B cell (primary cell): ENCODE data around the gene RDH5. TPM values are rescaled to one million over a fixed set of nuclear protein-coding genes. Genes with fewer than 3 reads are reported as not detected.
A peak's percentile ranks its signal among the peaks of the same experiment; 100 is the strongest.

Source experiments
- ATAC-seq: fragments of 200-7000 bp; cut with Tn5 transposase; one replicate; pipeline ENCODE4 v1.10.0; 2021; ENCODE audit warnings: low read depth, mild to moderate bottlenecking, moderate number of reproducible peaks, moderate library complexity
- CTCF ChIA-PET: fragments of 350-600 bp; sonication (Branson Sonifier 250); formaldehyde crosslinking; loops from one replicate; lab custom pipeline; 2021; ENCODE audit warnings: antibody characterized with exemption, inconsistent platforms; lab: Charles Lee
- POLR2A ChIA-PET: fragments of 350-600 bp; sonication (Branson Sonifier 250); formaldehyde crosslinking; loops from one replicate; lab custom pipeline; 2021; ENCODE audit warnings: antibody characterized with exemption; lab: Charles Lee
- DNase-seq: peaks from one replicate; pipeline ENCODE4 v3.0.0; 2013
- H2AFZ ChIP-seq: 2 replicates; pipeline ENCODE4 v1.6.1; 2012; ENCODE audit warnings: mild to moderate bottlenecking, low read depth, low read length; ENCODE audit not compliant: insufficient read depth, poor library complexity, severe bottlenecking
- H3K27ac ChIP-seq, 2 donors: 1 replicate in 1 of 2; 2 replicates in 1 of 2; pipeline ENCODE4 v1.5.1; 2012 to 2013; ENCODE audit warnings: low read length in 2 of 2, mild to moderate bottlenecking in 2 of 2, moderate library complexity in 1 of 2
- H3K27me3 ChIP-seq, 4 experiments: fragments of 200-600 bp in 1 of 4; sonication (generic) in 1 of 4; replicated peaks in 1 of 4; 1 replicate in 2 of 4; 2 replicates in 2 of 4; pipeline versions ENCODE4 v1.6.1 to v1.7.0; 2013 to 2016; ENCODE audit warnings: low read length in 3 of 4, mild to moderate bottlenecking in 2 of 4, mixed read lengths in 1 of 4, moderate library complexity in 1 of 4; ENCODE audit not compliant: insufficient read depth in 4 of 4, control insufficient read depth in 3 of 4; ENCODE audit errors: control extremely low read depth in 1 of 4
- H3K36me3 ChIP-seq, 2 experiments: replicated peaks in 1 of 2; 1 replicate in 1 of 2; 2 replicates in 1 of 2; pipeline versions ENCODE4 v1.6.1 to v1.7.1; 2013; ENCODE audit warnings: low read length in 1 of 2; ENCODE audit not compliant: insufficient read depth in 2 of 2, control insufficient read depth in 1 of 2; ENCODE audit errors: control extremely low read depth in 1 of 2, extremely low read depth in 1 of 2
- H3K4me1 ChIP-seq, 2 donors: fragments of 200-600 bp in 1 of 2; sonication (generic) in 1 of 2; 1 replicate in 1 of 2; 2 replicates in 1 of 2; pipeline versions ENCODE4 v1.5.1 to v1.6.1; 2013 to 2017; ENCODE audit warnings: low read length in 2 of 2; ENCODE audit not compliant: control insufficient read depth in 2 of 2, insufficient read depth in 2 of 2
- H3K4me2 ChIP-seq: replicated peaks from 2 replicates; pipeline ENCODE3; 2012; ENCODE audit warnings: mild to moderate bottlenecking, low read depth, low read length; ENCODE audit not compliant: poor library complexity, severe bottlenecking
- H3K4me3 ChIP-seq, 5 experiments: fragments of 200-600 bp in 1 of 5; sonication (generic) in 1 of 5; 1 replicate in 3 of 5; 2 replicates in 2 of 5; pipeline versions ENCODE4 v1.5.1 to v1.7.0; 2011 to 2016; ENCODE audit warnings: low read length in 4 of 5, mild to moderate bottlenecking in 4 of 5, low read depth in 2 of 5, control low read depth in 1 of 5, moderate library complexity in 1 of 5; ENCODE audit not compliant: insufficient read depth in 1 of 5; ENCODE audit errors: control extremely low read depth in 1 of 5, extremely low read depth in 1 of 5
- H3K79me2 ChIP-seq: fragments of 200-600 bp; sonication (generic); one replicate; pipeline ENCODE4 v1.6.0; 2016; ENCODE audit warnings: low read length; ENCODE audit not compliant: control insufficient read depth, insufficient read depth
- H3K9ac ChIP-seq: fragments of 200-600 bp; sonication (generic); 2 replicates; pipeline ENCODE4 v1.6.1; 2017; ENCODE audit warnings: mild to moderate bottlenecking, low read length, moderate library complexity
- H3K9me3 ChIP-seq, 3 donors: one replicate each; pipeline versions ENCODE4 v1.6.1 to v1.7.1; 2013; ENCODE audit warnings: low read length in 2 of 3; ENCODE audit not compliant: control insufficient read depth in 2 of 3, insufficient read depth in 1 of 3; ENCODE audit errors: control extremely low read depth in 1 of 3
- H4K20me1 ChIP-seq: 2 replicates; pipeline ENCODE4 v1.6.0; 2012; ENCODE audit warnings: mild to moderate bottlenecking, low read length; ENCODE audit not compliant: insufficient read depth, control insufficient read depth, poor library complexity, severe bottlenecking
- H3K27ac Mint-ChIP-seq: one replicate; pipeline ENCODE4 v1.8.0; 2021; ENCODE audit warnings: mixed read lengths
- H3K27me3 Mint-ChIP-seq: one replicate; pipeline ENCODE4 v1.8.0; 2021; ENCODE audit warnings: mixed read lengths
- H3K4me1 Mint-ChIP-seq: one replicate; pipeline ENCODE4 v1.8.0; 2021; ENCODE audit warnings: mixed read lengths
- H3K4me3 Mint-ChIP-seq: one replicate; pipeline ENCODE4 v1.8.0; 2021; ENCODE audit warnings: mixed read lengths
- H3K9me3 Mint-ChIP-seq: one replicate; pipeline ENCODE4 v1.8.0; 2022; ENCODE audit warnings: mixed read lengths; ENCODE audit not compliant: insufficient read depth
- CTCF ChIP-seq: fragments of 200-600 bp; IDR thresholded peaks from one replicate; pipeline ENCODE4 v1.8.0; 2022; ENCODE audit warnings: antibody characterized with exemption, mild to moderate bottlenecking
- EZH2 ChIP-seq: IDR thresholded peaks from 2 replicates; pipeline ENCODE4 v1.6.1; 2012; ENCODE audit warnings: borderline replicate concordance, low read depth, mild to moderate bottlenecking, moderate library complexity, low read length; ENCODE audit not compliant: insufficient read depth, poor library complexity, severe bottlenecking
- WGBS: methylation state at CpG from one replicate; pipeline ENCODE4 v1.1.5; 2013; ENCODE audit warnings: missing lambda C conversion rate; ENCODE audit not compliant: insufficient coverage; 5-methylcytosine and 5-hydroxymethylcytosine counted together
- intact Hi-C: fragments of 100-400 bp; cut with micrococcal nuclease; formaldehyde crosslinking; loops from one replicate; pipeline ENCODE4 v1.10.0; 2022
- polyA plus RNA-seq: library from polyadenylated mRNA; depleted of rRNA; stranded (reverse); fragments of >200 nt; gene quantifications from 2 replicates; pipeline ENCODE4 v1.2.3, GENCODE V29; 2012
- total RNA-seq, 2 donors: library from RNA; stranded (reverse); fragments of 120-200 nt in 1 of 2; gene quantifications; 1 replicate in 1 of 2; 2 replicates in 1 of 2; pipeline versions ENCODE4 v1.2.3 to v1.2.4, GENCODE V29; 2013 to 2022

Gene RDH5
- total and polyA plus RNA-seq, 2 donors (not counting 1 experiment from before 2014, with no cell fraction given), result 32.6 to 37.8 TPM

DNA sequence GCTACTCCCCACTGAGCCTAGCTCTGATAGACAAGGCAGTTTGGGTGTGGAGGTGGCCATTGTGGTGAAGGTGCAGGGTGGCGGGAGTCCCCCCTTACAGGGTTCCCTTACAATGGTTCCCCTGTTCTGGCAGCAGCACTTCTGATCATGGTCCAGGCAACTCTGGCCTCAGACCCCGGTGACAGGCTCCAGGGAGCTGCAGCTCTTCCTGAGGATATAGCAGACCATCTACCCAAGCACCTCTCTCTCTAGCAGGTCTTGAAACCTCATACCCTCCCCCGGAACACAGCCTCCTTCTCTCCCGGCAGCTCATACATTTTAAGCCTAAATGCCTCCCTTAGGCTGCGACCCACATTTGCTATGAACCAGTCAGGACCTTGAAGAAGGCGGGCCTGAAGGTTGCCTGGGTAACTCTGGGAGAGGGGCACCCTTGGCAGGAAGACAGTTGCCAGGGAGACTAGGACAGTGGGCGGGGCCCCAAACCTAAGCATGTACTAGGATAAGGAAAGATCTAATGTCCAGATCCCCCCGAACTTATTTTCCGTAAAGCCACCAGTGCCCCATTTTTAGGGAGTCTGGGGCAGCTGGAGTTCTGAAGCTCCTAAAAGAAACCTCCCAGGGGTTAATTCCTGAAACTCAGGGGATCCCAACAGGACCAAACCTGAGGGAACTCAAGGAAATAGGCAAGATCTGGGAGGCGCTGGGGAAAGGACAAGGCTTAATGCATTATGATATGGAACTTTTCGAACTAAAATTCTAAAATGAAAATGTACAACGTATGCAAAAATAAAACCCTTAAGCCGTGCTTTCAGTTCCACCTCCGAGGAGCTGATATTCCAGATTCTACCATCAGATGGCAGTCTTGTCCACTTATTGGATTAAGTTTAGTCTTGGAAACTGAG, 18.2 kb downstream of the RDH5 start:
- no peaks in the 10 kb centered on the region for H3K27me3 Mint-ChIP-seq
- H3K4me3 ChIP-seq, result peak overlapping the region; percentile 61 to 97 (median 89)
- peak overlapping the region; percentile 89 for H3K4me2 ChIP-seq
- intact Hi-C loops, result loop anchor here (1.0 to 2.0 kb wide), 10 partner anchors 9 to 483 kb away; partner anchors contain the start of genes CD63, DNAJC14, PYM1 and RNF41
- peak overlapping the region; percentile 85 for H3K9ac ChIP-seq
- ChIA-PET POLR2A (interaction anchor here (0.5 to 2.4 kb wide), 14 partner anchors 9 to 1374 kb away, joined by 3 to 18 read pairs (median 4); partner anchors contain the start of genes BLOC1S1, CD63, ITGA7 and ORMDL2), CTCF (interaction anchor here (0.6 to 8.1 kb wide), 50 partner anchors 9 to 898 kb away, joined by 3 to 147 read pairs (median 5); partner anchors contain the start of genes BLOC1S1, CD63, COQ10A and DGKA)
- H3K36me3 ChIP-seq, result no peaks in the 10 kb centered on the region
- DNase-seq, result peak; percentile 89
- H4K20me1 ChIP-seq, result no peaks in the 10 kb centered on the region
- H2AFZ ChIP-seq, result peak overlapping the region; percentile 96
- H3K27ac ChIP-seq, result peak overlapping the region; percentile 70 to 84
- H3K9me3 Mint-ChIP-seq, result no peaks in the 10 kb centered on the region
- H3K9me3 ChIP-seq, result no peaks in the 10 kb centered on the region
- no peaks in the 10 kb centered on the region for H3K27me3 ChIP-seq
- TF ChIP-seq CTCF (peak; percentile 91), EZH2 (no peak)
- no peaks in the 10 kb centered on the region for H3K79me2 ChIP-seq
- ATAC-seq, result peak; percentile 81
- WGBS, result 5% methylated on average over 6 of the region's 14 CpGs
- H3K4me1 Mint-ChIP-seq, result peaks cover 21% of the 10 kb centered on the region
- peaks cover 15 to 20% of the 10 kb centered on the region in 2 donors for H3K4me1 ChIP-seq
- H3K27ac Mint-ChIP-seq, result peak overlapping the region; percentile 91
- peak overlapping the region; percentile 89 for H3K4me3 Mint-ChIP-seq
